Liver (tissue), 9 donors: ENCODE data around the gene PPM1E. TPM values are rescaled to one million over a fixed set of nuclear protein-coding genes. Genes with fewer than 3 reads are reported as not detected.

Experiments used
- DNase-seq: peaks from one replicate; pipeline ENCODE4 v3.0.0-alpha.2; 2017; ENCODE audit warnings: low spot score
- H3K27ac ChIP-seq, 2 donors: one replicate each; pipeline ENCODE4 v1.7.0; 2013; ENCODE audit warnings: inconsistent platforms in 2 of 2, low read length in 2 of 2, control low read depth in 1 of 2, low read depth in 1 of 2, mild to moderate bottlenecking in 1 of 2
- H3K27me3 ChIP-seq, 4 donors: one replicate each; pipeline versions ENCODE4 v1.6.1 to v1.7.0; 2013; ENCODE audit warnings: low read length in 3 of 4, inconsistent platforms in 1 of 4, mild to moderate bottlenecking in 1 of 4, moderate library complexity in 1 of 4; ENCODE audit not compliant: control insufficient read depth in 4 of 4, insufficient read depth in 4 of 4
- H3K36me3 ChIP-seq, 4 donors: one replicate each; pipeline versions ENCODE4 v1.6.1 to v1.7.0; 2013; ENCODE audit warnings: low read length in 3 of 4, mild to moderate bottlenecking in 3 of 4, low read depth in 1 of 4, moderate library complexity in 1 of 4; ENCODE audit not compliant: control insufficient read depth in 4 of 4, insufficient read depth in 3 of 4
- H3K4me1 ChIP-seq, 4 donors: one replicate each; pipeline versions ENCODE4 v1.6.1 to v1.7.0; 2013; ENCODE audit warnings: low read length in 3 of 4, mild to moderate bottlenecking in 3 of 4, moderate library complexity in 1 of 4; ENCODE audit not compliant: control insufficient read depth in 4 of 4, insufficient read depth in 4 of 4
- H3K4me3 ChIP-seq, 3 donors: one replicate each; pipeline versions ENCODE4 v1.6.1 to v1.7.0; 2013; ENCODE audit warnings: low read length in 3 of 3, control low read depth in 1 of 3, low read depth in 1 of 3, mild to moderate bottlenecking in 1 of 3
- H3K9ac ChIP-seq, 2 donors: one replicate each; pipeline ENCODE4 v1.7.0; 2013; ENCODE audit warnings: low read length in 2 of 2, mild to moderate bottlenecking in 2 of 2, moderate library complexity in 2 of 2, control low read depth in 1 of 2, low read depth in 1 of 2
- H3K9me3 ChIP-seq, 4 donors: one replicate each; pipeline versions ENCODE4 v1.6.1 to v1.7.0; 2013; ENCODE audit warnings: low read length in 3 of 4; ENCODE audit not compliant: control insufficient read depth in 4 of 4
- EGR1 ChIP-seq, 2 donors: IDR thresholded peaks; 2 replicates each; pipeline ENCODE4 v1.6.1; 2016 to 2018; ENCODE audit warnings: antibody characterized with exemption in 2 of 2, low read depth in 2 of 2
- FOXA1 ChIP-seq: IDR thresholded peaks from 2 replicates; pipeline ENCODE4 v1.6.1; 2016; ENCODE audit warnings: antibody characterized with exemption
- FOXA2 ChIP-seq: IDR thresholded peaks from 2 replicates; pipeline ENCODE4 v1.6.1; 2016; ENCODE audit warnings: antibody characterized with exemption
- GABPA ChIP-seq, 2 donors: IDR thresholded peaks in 1 of 2; conservative IDR thresholded peaks in 1 of 2; 2 replicates each; pipeline ENCODE4 v1.6.1; 2016; ENCODE audit warnings: antibody characterized with exemption in 2 of 2, mild to moderate bottlenecking in 1 of 2, moderate library complexity in 1 of 2
- HNF4A ChIP-seq, 2 donors: conservative IDR thresholded peaks; 2 replicates each; pipeline ENCODE4 v1.6.1; 2016; ENCODE audit warnings: antibody characterized with exemption in 2 of 2, mild to moderate bottlenecking in 2 of 2
- HNF4G ChIP-seq: IDR thresholded peaks from 2 replicates; pipeline ENCODE4 v1.6.1; 2016; ENCODE audit warnings: antibody characterized with exemption
- JUND ChIP-seq, 2 donors: IDR thresholded peaks; 2 replicates each; pipeline ENCODE4 v1.6.1; 2016; ENCODE audit warnings: antibody characterized with exemption in 2 of 2
- NR2F2 ChIP-seq: IDR thresholded peaks from 2 replicates; pipeline ENCODE4 v1.6.1; 2016; ENCODE audit warnings: antibody characterized with exemption
- RAD21 ChIP-seq, 2 donors: IDR thresholded peaks; 2 replicates each; pipeline ENCODE4 v1.6.1; 2016; ENCODE audit warnings: antibody characterized with exemption in 2 of 2, mild to moderate bottlenecking in 2 of 2
- RXRA ChIP-seq, 2 donors: IDR thresholded peaks; 2 replicates each; pipeline ENCODE4 v1.6.1; 2017 to 2018; ENCODE audit warnings: antibody characterized with exemption in 2 of 2, mild to moderate bottlenecking in 1 of 2
- SP1 ChIP-seq: IDR thresholded peaks from 2 replicates; pipeline ENCODE4 v1.6.1; 2018; ENCODE audit warnings: antibody characterized with exemption, mild to moderate bottlenecking
- TAF1 ChIP-seq: conservative IDR thresholded peaks from 2 replicates; pipeline ENCODE4 v1.6.1; 2016; ENCODE audit warnings: antibody characterized with exemption, mild to moderate bottlenecking
- WGBS: extraction: QIAGEN DNeasy Blood & Tissue Kit; methylation state at CpG from one replicate; pipeline ENCODE4 v1.1.7; 2013; 5-methylcytosine and 5-hydroxymethylcytosine counted together
- polyA plus RNA-seq, 2 donors: library from polyadenylated mRNA; stranded (reverse) in 1 of 2; unstranded in 1 of 2; fragments of 200-250 nt in 1 of 2; fragments of >200 nt in 1 of 2; fragmentation: Nextera tagmentation in 1 of 2; extraction: Ambion mirVana in 1 of 2; gene quantifications; one replicate each; pipeline versions ENCODE4 v1.2.1 to v1.2.3, GENCODE V29; 2013 to 2015
- total RNA-seq, 2 donors: library from RNA; depleted of rRNA; stranded (reverse); fragments of >200 nt; gene quantifications; one replicate each; pipeline ENCODE4 v1.2.3, GENCODE V29; 2014
- TF ChIP-seq, protein P1 (sequence below): IDR thresholded peaks from 2 replicates; pipeline ENCODE4 v1.6.1; 2016; ENCODE audit warnings: antibody characterized with exemption
- TF ChIP-seq, protein P2 (sequence below): IDR thresholded peaks from 2 replicates; pipeline ENCODE4 v1.6.1; 2016; ENCODE audit warnings: antibody characterized with exemption, mild to moderate bottlenecking
- TF ChIP-seq, protein P3 (sequence below): fragments of 150-350 bp; IDR thresholded peaks from 2 replicates; pipeline ENCODE4 v1.5.1; 2017; ENCODE audit warnings: improper control_type of control experiment, low read depth, low read length; ENCODE audit not compliant: missing input control
- donor health status: healthy.
- donor health status: healthy.
- donor health status: healthy.
- donor health status: healthy.
- donor health status: healthy.

PPM1E gene
- total and polyA plus RNA-seq, 4 donors, result 0.25 to 0.61 (median 0.50) TPM; not detected in 1

DNA sequence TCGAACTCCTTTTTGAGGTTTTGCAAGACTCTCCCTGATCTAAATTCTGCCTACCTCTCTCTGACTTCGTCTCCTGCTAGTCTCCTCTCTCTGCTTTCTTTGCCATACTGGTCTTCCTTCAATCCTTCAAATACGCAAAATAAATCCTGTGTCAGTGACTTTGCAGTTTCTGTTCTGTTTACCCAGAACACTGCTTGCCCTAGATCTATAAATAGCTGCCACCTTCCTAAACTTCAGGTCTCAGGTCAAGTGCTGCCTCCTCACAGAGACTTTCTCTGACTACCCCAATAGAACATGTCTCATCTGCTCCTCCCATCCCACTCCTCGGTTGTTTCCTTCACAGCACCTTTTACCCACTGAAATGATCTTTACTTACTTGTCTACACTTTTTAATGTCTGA, 272.1 kb downstream of the PPM1E start:
- WGBS, result 85% methylated on average over 4 of the region's 4 CpGs
- TF ChIP-seq HNF4A (conservative IDR thresholded peaks at IDR 0.05), result no peak
- TF ChIP-seq TAF1, result no peak
- Histone ChIP-seq H3K27me3 (no peaks in the 10 kb centered on the region), H3K4me3 (no peak overlapping the region), H3K27ac (no peak overlapping the region), H3K4me1 (peaks cover 0 to 3% (median 0%) of the 10 kb centered on the region in 4 donors), H3K9ac (no peak overlapping the region), H3K36me3 (peaks cover 0 to 9% (median 6%) of the 10 kb centered on the region in 4 donors), H3K9me3 (no peaks in the 10 kb centered on the region)
- no peak for DNase-seq

DNA sequence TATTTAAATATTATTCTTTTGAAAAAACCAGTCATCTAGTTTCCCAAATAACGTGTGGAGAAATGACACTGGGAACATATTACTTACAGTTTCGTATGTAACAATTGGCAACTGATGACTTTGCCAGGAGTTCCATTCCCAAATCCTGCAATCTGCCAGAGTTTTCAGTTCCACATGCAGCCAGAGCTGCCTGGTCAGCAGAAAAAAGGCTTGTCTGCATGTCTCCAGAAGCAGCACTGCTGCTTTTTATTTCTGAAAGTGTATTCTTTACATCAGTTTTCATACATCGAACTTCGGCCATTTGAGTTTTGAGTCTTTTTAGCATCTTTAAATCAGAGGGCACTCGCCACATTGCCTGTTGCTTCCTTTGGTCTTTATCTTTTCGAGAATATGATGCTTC, 272.7 kb downstream of the PPM1E start:
- Histone ChIP-seq H3K9ac (no peak overlapping the region), H3K27ac (no peak overlapping the region), H3K4me3 (no peak overlapping the region), H3K4me1 (peaks cover 0 to 3% (median 0%) of the 10 kb centered on the region in 4 donors), H3K27me3 (no peaks in the 10 kb centered on the region), H3K36me3 (peaks cover 0 to 9% (median 6%) of the 10 kb centered on the region in 4 donors), H3K9me3 (no peaks in the 10 kb centered on the region)
- no peak for DNase-seq
- no peak for TF ChIP-seq TAF1
- no peak for TF ChIP-seq RAD21 (IDR thresholded peaks at IDR 0.05)
- TF ChIP-seq, protein P1, sequence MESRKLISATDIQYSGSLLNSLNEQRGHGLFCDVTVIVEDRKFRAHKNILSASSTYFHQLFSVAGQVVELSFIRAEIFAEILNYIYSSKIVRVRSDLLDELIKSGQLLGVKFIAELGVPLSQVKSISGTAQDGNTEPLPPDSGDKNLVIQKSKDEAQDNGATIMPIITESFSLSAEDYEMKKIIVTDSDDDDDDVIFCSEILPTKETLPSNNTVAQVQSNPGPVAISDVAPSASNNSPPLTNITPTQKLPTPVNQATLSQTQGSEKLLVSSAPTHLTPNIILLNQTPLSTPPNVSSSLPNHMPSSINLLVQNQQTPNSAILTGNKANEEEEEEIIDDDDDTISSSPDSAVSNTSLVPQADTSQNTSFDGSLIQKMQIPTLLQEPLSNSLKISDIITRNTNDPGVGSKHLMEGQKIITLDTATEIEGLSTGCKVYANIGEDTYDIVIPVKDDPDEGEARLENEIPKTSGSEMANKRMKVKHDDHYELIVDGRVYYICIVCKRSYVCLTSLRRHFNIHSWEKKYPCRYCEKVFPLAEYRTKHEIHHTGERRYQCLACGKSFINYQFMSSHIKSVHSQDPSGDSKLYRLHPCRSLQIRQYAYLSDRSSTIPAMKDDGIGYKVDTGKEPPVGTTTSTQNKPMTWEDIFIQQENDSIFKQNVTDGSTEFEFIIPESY, result no peak
- TF ChIP-seq JUND (IDR thresholded peaks at IDR 0.05), result no peak
- TF ChIP-seq GABPA (IDR thresholded peaks at IDR 0.05 in 1 of 2, conservative IDR thresholded peaks at IDR 0.05 in 1 of 2), result no peak
- no peak for TF ChIP-seq FOXA1
- TF ChIP-seq, protein P2, sequence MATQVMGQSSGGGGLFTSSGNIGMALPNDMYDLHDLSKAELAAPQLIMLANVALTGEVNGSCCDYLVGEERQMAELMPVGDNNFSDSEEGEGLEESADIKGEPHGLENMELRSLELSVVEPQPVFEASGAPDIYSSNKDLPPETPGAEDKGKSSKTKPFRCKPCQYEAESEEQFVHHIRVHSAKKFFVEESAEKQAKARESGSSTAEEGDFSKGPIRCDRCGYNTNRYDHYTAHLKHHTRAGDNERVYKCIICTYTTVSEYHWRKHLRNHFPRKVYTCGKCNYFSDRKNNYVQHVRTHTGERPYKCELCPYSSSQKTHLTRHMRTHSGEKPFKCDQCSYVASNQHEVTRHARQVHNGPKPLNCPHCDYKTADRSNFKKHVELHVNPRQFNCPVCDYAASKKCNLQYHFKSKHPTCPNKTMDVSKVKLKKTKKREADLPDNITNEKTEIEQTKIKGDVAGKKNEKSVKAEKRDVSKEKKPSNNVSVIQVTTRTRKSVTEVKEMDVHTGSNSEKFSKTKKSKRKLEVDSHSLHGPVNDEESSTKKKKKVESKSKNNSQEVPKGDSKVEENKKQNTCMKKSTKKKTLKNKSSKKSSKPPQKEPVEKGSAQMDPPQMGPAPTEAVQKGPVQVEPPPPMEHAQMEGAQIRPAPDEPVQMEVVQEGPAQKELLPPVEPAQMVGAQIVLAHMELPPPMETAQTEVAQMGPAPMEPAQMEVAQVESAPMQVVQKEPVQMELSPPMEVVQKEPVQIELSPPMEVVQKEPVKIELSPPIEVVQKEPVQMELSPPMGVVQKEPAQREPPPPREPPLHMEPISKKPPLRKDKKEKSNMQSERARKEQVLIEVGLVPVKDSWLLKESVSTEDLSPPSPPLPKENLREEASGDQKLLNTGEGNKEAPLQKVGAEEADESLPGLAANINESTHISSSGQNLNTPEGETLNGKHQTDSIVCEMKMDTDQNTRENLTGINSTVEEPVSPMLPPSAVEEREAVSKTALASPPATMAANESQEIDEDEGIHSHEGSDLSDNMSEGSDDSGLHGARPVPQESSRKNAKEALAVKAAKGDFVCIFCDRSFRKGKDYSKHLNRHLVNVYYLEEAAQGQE, result no peak
- TF ChIP-seq FOXA2, result no peak
- TF ChIP-seq NR2F2, result no peak
- no peak for TF ChIP-seq EGR1 (IDR thresholded peaks at IDR 0.05; ENCODE audit: low read depth in 2 of 2)
- no peak for TF ChIP-seq SP1
- TF ChIP-seq HNF4A (conservative IDR thresholded peaks at IDR 0.05), result no peak
- no peak for TF ChIP-seq RXRA (IDR thresholded peaks at IDR 0.05)
- TF ChIP-seq, protein P3, sequence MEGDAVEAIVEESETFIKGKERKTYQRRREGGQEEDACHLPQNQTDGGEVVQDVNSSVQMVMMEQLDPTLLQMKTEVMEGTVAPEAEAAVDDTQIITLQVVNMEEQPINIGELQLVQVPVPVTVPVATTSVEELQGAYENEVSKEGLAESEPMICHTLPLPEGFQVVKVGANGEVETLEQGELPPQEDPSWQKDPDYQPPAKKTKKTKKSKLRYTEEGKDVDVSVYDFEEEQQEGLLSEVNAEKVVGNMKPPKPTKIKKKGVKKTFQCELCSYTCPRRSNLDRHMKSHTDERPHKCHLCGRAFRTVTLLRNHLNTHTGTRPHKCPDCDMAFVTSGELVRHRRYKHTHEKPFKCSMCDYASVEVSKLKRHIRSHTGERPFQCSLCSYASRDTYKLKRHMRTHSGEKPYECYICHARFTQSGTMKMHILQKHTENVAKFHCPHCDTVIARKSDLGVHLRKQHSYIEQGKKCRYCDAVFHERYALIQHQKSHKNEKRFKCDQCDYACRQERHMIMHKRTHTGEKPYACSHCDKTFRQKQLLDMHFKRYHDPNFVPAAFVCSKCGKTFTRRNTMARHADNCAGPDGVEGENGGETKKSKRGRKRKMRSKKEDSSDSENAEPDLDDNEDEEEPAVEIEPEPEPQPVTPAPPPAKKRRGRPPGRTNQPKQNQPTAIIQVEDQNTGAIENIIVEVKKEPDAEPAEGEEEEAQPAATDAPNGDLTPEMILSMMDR, result no peak
- no peak for TF ChIP-seq HNF4G
- WGBS, result 92% methylated on average over 6 of the region's 6 CpGs
